22Rv1 (cell line): ENCODE results near the gene FRA10AC1.

Experiments
- ZFX ChIP-seq: fragments of 450-650 bp; IDR thresholded peaks from 2 replicates; pipeline ENCODE4 v1.6.1; 2017; ENCODE audit warnings: antibody characterized with exemption, borderline replicate concordance
- TF ChIP-seq, protein P1 (sequence below): fragments of 450-650 bp; IDR thresholded peaks from 2 replicates; pipeline ENCODE4 v1.5.1; 2017; ENCODE audit warnings: mild to moderate bottlenecking

DNA sequence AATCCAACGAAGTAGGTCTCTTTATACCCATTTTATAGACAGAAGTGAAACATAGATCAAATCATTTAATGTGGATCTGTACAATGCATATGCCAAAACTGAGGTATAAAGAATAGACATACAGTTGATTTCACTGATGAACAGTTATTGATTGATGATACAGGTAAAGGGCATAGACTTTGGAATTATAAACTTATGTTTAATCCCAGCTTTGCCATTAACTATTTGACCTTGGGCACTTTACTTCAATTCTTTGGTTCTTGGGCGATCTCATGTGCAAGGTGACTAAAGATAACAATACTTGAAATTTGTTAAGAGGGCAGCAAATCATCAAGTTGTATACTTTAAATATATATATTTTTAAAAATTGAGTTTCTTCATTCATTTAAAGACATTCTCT is 28.6 kb downstream of the FRA10AC1 start:
- TF ChIP-seq, protein P1, sequence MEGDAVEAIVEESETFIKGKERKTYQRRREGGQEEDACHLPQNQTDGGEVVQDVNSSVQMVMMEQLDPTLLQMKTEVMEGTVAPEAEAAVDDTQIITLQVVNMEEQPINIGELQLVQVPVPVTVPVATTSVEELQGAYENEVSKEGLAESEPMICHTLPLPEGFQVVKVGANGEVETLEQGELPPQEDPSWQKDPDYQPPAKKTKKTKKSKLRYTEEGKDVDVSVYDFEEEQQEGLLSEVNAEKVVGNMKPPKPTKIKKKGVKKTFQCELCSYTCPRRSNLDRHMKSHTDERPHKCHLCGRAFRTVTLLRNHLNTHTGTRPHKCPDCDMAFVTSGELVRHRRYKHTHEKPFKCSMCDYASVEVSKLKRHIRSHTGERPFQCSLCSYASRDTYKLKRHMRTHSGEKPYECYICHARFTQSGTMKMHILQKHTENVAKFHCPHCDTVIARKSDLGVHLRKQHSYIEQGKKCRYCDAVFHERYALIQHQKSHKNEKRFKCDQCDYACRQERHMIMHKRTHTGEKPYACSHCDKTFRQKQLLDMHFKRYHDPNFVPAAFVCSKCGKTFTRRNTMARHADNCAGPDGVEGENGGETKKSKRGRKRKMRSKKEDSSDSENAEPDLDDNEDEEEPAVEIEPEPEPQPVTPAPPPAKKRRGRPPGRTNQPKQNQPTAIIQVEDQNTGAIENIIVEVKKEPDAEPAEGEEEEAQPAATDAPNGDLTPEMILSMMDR = no peak
- TF ChIP-seq ZFX = no peak
